Astrocyte of the cerebellum (primary cell): Measurements from ENCODE around the gene ABCA3.

Source experiments
- DNase-seq: peaks from one replicate; pipeline ENCODE4 v3.0.0-alpha.2; 2011; ENCODE audit warnings: low read depth
- H3K4me3 ChIP-seq: 2 replicates; pipeline ENCODE4 v1.5.1; 2011; ENCODE audit warnings: mild to moderate bottlenecking, low read depth, low read length, moderate library complexity
- in situ Hi-C: cut with HindIII; loops from 2 replicates; pipeline ENCODE4 v1.10.0; 2017; ENCODE audit warnings: low sequenced_read_pairs
- TF ChIP-seq, protein P1 (sequence below): IDR thresholded peaks from 2 replicates; pipeline ENCODE4 v1.5.1; 2012; ENCODE audit warnings: low read length, low read depth, moderate library complexity, mild to moderate bottlenecking; ENCODE audit errors: missing control alignments

Gene ABCA3

DNA sequence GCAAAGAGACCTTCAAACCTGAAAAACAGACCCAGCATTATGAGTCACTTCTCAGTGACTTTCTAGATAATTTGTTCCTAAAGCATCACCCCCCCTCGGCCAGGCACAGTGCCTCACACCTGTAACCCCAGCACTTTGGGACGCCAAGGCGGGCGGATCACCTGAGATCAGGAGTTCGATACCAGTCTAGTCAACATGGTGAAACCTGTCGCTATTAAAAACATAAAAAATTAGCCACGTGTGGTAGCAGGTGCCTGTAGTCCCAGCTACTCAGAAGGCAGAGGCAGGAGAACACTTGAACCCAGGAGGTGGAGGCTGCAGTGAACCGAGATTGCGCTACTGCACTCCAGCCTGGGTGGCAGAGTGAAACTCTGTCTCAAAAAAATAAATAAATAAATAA is 48.3 kb downstream of the ABCA3 start:
- no peak overlapping the region for H3K4me3 ChIP-seq
- in situ Hi-C loops, result no loop called here
- TF ChIP-seq, protein P1, sequence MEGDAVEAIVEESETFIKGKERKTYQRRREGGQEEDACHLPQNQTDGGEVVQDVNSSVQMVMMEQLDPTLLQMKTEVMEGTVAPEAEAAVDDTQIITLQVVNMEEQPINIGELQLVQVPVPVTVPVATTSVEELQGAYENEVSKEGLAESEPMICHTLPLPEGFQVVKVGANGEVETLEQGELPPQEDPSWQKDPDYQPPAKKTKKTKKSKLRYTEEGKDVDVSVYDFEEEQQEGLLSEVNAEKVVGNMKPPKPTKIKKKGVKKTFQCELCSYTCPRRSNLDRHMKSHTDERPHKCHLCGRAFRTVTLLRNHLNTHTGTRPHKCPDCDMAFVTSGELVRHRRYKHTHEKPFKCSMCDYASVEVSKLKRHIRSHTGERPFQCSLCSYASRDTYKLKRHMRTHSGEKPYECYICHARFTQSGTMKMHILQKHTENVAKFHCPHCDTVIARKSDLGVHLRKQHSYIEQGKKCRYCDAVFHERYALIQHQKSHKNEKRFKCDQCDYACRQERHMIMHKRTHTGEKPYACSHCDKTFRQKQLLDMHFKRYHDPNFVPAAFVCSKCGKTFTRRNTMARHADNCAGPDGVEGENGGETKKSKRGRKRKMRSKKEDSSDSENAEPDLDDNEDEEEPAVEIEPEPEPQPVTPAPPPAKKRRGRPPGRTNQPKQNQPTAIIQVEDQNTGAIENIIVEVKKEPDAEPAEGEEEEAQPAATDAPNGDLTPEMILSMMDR, result no peak
- DNase-seq, result no peak

DNA sequence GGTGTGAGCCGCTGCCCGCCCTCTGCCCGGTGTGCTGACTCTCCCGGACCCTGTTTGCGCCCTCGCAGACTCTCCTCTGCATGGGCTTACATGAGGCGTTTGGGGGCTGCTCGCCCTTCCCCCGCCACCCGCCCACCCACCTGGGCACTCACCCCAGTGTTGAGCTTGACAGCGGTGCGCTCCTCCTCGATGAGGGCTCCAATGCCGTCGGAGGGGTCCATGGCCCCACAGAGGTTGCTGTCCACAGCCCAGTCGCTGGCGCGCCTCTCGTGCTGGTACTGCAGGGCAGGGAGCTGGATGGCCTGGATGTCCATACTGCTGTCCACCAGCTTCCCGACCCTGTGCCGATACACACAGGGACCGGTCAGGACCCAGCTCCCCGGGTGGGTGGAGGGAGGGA is 51.2 kb downstream of the ABCA3 start:
- in situ Hi-C loops, result no loop called here
- no peak for DNase-seq
- TF ChIP-seq, protein P1, result no peak
- no peak overlapping the region for H3K4me3 ChIP-seq

DNA sequence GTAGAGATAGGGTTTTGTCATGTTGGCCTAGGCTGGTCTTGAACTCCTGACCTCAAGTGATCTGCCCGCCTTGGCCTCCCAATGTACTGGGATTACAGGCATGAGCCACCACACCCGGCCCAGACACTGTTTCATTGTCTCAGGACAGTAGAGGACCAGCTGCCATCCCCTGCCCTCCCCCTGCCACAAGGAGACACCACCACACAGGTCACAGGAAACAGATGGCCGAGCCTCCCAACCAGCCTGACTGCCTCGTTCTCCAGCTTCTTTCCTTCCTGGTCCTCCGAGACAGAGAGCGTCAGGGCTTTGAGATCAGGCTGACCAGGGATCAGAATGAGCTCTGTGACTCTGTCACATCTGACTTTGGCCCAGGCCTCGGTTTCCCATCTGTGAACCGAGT is 51.8 kb downstream of the ABCA3 start:
- TF ChIP-seq, protein P1, result no peak
- in situ Hi-C loops, result no loop called here
- no peak for DNase-seq
- H3K4me3 ChIP-seq, result no peak overlapping the region

DNA sequence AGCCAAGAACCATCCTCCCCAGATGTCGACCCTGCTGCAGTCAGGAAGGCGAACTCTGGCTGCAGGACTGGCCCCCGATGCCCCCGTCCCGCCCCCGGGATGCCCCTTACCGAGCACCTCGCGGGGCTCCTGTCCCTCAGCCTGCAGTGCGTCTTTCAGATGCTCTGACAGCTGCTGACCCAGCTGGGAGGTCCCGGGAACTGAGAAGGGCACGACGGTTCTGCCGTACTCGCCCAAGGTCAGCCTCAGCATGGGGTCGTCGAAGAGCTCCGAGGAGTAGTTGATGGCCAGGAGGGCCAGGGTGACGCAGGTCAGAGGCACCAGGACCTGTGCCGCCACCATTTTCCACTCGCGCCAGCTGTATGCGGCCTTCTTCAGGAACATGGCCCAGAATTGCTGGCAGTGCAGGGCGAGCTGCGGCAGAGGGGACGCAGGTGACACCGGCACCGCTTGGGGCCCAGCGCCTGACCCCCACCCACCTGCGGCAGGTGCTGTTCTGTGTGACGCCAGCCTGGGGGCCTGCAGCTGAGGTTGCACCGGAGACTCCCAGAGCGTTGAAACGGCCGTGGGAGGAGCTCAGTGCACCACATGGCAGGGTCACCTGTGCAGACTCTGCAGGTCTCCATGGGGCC is 52.5 kb downstream of the ABCA3 start:
- in situ Hi-C loops, result no loop called here
- no peak for DNase-seq
- TF ChIP-seq, protein P1, result no peak

DNA sequence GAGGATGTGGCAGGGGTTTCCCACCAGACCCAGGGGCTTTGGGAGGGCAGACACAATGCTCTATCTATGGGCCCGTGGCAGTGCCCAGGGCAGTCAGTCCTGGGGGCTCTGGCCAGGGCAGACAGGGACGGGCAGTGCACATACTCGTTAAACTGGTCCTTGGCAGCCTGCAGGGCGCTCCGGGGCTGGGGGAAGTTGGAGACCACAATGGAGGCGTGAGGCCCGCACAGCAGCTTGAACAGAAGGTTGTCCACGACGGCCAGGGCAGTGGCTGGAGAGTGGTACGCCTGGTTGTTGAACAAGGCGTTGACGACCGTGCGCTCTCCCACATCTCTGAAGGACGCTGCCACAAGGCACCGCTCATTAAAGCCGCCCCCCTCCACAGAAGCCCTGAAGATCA is 54.0 kb downstream of the ABCA3 start:
- H3K4me3 ChIP-seq, result no peak overlapping the region
- in situ Hi-C loops, result no loop called here
- DNase-seq, result no peak
- TF ChIP-seq, protein P1, result no peak

More for the DNA sequence above, 52.5 kb downstream of the ABCA3 start:
- no peak overlapping the region for H3K4me3 ChIP-seq

DNA sequence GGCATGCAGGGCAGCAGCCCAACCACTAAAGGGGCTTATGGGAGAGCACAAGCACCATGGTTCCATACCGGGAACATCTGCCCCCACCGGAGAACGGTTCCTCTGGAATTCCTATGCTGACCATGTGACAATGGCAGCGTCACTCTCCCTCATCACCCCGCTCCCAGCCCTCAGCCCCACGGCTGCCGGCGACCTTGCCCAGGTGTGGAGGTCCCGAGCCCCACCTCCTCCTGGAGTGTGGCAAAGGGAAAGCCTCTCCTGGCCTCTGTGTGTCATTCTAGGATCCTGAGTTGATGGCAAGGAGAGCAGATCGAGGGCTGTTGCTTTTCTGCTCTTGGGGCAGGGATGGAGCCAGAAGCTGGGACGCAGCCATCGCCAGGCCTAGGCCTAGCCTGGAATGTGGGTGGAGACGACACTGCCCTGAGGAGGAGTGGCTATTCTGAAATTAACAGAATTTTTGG is 54.8 kb downstream of the ABCA3 start:
- in situ Hi-C loops, result no loop called here
- no peak for DNase-seq
- H3K4me3 ChIP-seq, result no peak overlapping the region
- TF ChIP-seq, protein P1, result no peak
